Esophagus (tissue), 2 donors: ENCODE results near the gene NDOR1. TPM values are rescaled to one million over a fixed set of nuclear protein-coding genes. Genes with fewer than 3 reads are reported as not detected.

Source experiments
- H3K27ac ChIP-seq, 2 donors: one replicate each; pipeline ENCODE4 v1.5.1; 2013; ENCODE audit warnings: low read depth in 2 of 2, mild to moderate bottlenecking in 2 of 2, inconsistent platforms in 1 of 2, low read length in 1 of 2, moderate library complexity in 1 of 2
- H3K27me3 ChIP-seq, 2 donors: one replicate each; pipeline ENCODE4 v1.6.1; 2013; ENCODE audit warnings: low read length in 2 of 2, control low read depth in 1 of 2, mild to moderate bottlenecking in 1 of 2; ENCODE audit not compliant: insufficient read depth in 2 of 2, control insufficient read depth in 1 of 2
- H3K36me3 ChIP-seq, 2 donors: one replicate each; pipeline ENCODE4 v1.6.1; 2013; ENCODE audit warnings: low read length in 1 of 2; ENCODE audit not compliant: control insufficient read depth in 2 of 2, insufficient read depth in 2 of 2
- H3K4me1 ChIP-seq, 2 donors: one replicate each; pipeline ENCODE4 v1.6.1; 2013; ENCODE audit warnings: low read length in 1 of 2; ENCODE audit not compliant: control insufficient read depth in 2 of 2, insufficient read depth in 2 of 2
- H3K4me3 ChIP-seq, 2 donors: one replicate each; pipeline ENCODE4 v1.5.1; 2013; ENCODE audit warnings: low read length in 2 of 2, mild to moderate bottlenecking in 2 of 2, low read depth in 1 of 2, moderate library complexity in 1 of 2
- H3K9me3 ChIP-seq, 2 donors: one replicate each; pipeline ENCODE4 v1.6.1; 2013; ENCODE audit warnings: mild to moderate bottlenecking in 2 of 2, low read depth in 1 of 2, low read length in 1 of 2, moderate library complexity in 1 of 2; ENCODE audit not compliant: control insufficient read depth in 2 of 2, insufficient read depth in 1 of 2
- WGBS, 2 donors: extraction: QIAGEN DNeasy Blood & Tissue Kit; methylation state at CpG; one replicate each; pipeline ENCODE4 v1.1.7; 2013; 5-methylcytosine and 5-hydroxymethylcytosine counted together
- polyA plus RNA-seq, 2 donors: library from polyadenylated mRNA; stranded (reverse); fragments of 200-250 nt; gene quantifications; one replicate each; pipeline ENCODE4 v1.2.3, GENCODE V29; 2013
- donor health status: healthy with polysubstance abuse.
- donor health status: Bipolar disorder and iron deficiency.

NDOR1 gene
- polyA plus RNA-seq, 2 donors: 5.7 to 12.2 TPM

DNA sequence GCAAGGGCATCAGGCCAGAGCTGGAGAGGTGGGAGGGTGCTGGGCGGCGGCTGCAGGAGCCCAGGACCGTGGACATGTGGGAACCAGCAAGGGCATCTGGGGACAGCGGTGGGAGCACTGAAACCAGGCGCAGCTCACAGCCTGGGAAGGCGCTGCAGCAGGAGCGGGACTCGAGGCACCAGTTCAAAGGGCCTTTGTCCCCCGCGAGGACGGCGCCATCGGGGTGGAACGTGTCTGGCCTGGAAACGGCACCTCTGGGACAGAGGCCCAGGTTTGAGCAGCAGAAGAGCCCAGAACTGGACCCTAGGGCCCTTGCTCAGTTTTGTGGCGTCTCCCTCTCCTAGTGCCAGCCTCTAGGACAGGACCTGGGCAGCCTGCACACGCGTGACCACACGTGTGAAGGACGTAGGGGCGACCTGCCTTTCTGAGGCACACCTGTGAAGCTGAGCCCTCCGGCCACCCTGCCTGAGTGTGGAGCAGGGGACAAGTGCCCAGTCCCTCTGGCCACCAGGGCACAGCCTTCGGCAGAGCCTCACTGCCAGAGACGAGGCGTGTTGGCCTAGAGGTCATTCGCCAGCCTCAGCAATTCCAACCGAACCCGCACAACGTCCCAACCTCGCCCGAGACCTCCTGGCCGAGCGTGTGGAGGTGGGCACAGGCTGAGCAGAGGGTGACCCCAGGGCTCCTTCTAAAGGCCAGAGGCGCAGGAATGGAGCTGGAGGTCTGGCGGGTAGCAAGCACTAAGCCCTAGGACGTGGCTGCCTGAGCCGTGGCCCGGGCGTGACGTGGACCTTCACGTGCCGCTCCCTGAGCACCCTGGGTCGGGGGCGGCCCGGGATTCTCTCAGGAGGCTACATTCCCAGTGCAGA is 31.5 kb upstream of the NDOR1 start:
- Histone ChIP-seq H3K9me3 (peaks cover 0 to 1% of the 10 kb centered on the region in 2 donors), H3K4me1 (peaks cover 10 to 47% of the 10 kb centered on the region in 2 donors), H3K36me3 (peaks cover 0 to 12% of the 10 kb centered on the region in 2 donors), H3K27me3 (peaks cover 0 to 12% of the 10 kb centered on the region in 2 donors), H3K4me3 (no peak overlapping the region), H3K27ac (peak overlapping the region in 1 of 2 donors; percentile 28)
- WGBS, 2 donors: 63 to 65% methylated on average over 44 to 45 of the region's 45 CpGs

DNA sequence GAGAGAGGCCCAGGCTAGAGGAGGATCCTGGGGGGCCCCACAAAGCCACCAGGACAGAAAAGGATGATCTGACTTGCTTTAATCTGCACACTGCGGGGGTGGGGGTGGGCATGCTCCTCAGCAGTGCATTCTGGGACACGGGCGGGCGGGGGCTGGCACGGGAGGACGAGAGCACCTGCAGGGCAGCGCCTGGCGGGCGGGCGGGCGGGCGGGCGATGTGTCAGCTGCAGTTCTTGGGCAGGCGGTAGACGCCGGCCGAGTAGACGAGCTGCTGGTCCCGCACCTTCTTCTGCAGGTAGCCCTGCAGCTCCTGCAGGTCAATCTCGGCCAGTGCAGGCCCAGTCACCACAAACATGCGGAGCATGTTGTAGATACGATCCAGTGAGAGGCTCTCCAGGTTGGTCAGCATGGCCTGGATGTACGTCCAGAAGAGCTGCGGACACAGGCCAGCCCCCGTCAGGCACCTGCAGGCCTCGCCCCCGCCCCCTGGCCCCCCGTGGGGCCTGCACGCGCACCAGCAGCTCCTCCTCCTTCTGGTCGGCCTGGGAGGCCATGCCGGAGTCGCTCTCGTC is 30.7 kb upstream of the NDOR1 start:
- H3K4me1 ChIP-seq: peaks cover 5 to 41% of the 10 kb centered on the region in 2 donors
- 31 to 40% methylated on average over 24 to 34 of the region's 34 CpGs for WGBS, 2 donors
- peaks cover 3 to 19% of the 10 kb centered on the region in 2 donors for H3K36me3 ChIP-seq
- H3K9me3 ChIP-seq: no peaks in the 10 kb centered on the region
- no peak overlapping the region for H3K27ac ChIP-seq
- H3K27me3 ChIP-seq: peaks cover 0 to 6% of the 10 kb centered on the region in 2 donors
- H3K4me3 ChIP-seq: no peak overlapping the region

DNA sequence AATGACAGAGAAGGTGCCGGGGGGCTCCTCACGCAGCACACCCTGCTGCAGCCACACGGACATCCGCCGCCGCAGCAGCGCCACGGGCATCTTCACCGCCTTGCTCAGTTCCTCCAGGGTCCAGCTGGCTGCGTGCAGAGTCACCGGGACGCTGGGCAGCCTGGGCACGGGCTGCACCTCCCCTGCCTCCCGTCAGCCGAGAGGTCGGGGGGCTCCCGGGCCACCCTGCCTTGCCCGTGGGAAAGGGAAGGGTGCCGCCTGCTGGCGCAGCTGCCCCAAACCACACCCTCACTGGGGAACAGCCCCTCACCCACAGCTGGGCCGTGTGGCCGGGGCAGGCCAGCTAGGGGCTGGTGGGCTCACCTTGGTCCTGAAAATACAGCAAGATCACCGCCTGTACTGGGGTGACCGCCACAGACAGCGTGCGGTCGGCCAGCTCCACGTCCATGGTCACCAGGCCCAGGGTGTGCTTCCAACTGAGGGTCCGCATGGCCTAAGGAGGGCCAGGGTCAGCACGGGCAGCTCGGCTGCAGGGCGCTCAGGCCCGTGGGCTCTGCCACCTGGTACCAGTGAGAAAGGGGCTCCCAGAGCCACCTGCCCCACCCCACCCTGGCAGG is 30.0 kb upstream of the NDOR1 start:
- H3K27ac ChIP-seq: no peak overlapping the region
- H3K27me3 ChIP-seq: peaks cover 0 to 2% of the 10 kb centered on the region in 2 donors
- peaks cover 5 to 36% of the 10 kb centered on the region in 2 donors for H3K4me1 ChIP-seq

DNA sequence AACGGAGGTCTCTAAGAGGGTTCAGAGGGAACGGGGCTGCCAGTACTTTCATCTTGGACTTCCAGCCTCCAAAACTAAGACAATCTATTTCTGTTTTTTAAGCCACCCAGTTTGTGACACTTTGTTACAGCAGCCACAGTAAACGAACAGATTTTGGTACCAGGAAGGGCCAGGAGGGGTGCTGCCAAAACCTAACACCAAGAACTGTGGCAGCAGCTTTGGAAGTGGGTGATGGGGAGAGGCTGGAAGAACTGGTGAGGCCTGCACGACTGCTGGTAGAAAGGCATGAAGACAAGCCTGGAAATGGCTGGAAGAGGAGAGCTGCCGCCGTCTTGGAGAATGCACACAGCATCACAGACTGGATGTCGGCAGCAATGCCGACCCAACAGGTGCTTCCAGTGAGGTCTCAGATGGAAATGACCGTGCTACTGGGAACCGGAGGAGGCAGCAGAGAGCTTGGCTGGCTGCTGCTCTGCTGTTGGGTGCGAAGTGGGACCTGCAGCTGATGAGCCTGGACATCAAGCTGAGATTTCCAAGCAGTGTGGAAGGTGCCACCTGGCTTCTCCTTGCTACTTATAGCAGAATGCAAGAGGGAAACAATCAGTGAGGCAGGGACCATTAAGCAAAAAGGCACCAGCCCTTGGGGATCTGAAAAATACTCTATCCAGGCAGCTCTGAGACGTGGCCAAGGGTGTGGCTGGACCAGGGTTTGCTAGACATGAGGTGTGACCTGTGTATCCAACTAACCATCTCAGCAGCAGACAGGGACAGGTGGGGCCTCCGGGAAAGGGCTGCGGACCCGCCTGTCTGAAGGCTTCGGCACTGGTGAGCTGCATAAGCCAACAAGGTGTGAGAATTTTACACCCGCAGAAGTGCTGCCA is 29.0 kb upstream of the NDOR1 start:
- H3K9me3 ChIP-seq: no peaks in the 10 kb centered on the region
- H3K27me3 ChIP-seq: no peaks in the 10 kb centered on the region
- H3K27ac ChIP-seq: peak overlapping the region in 1 of 2 donors; percentile 14
- peaks cover 5 to 34% of the 10 kb centered on the region in 2 donors for H3K4me1 ChIP-seq
- peaks cover 4 to 36% of the 10 kb centered on the region in 2 donors for H3K36me3 ChIP-seq
- no peak overlapping the region for H3K4me3 ChIP-seq
- WGBS, 2 donors: 49 to 50% methylated on average over 17 of the region's 17 CpGs

More for the DNA sequence above, 30.0 kb upstream of the NDOR1 start:
- WGBS, 2 donors: 37 to 40% methylated on average over 29 to 33 of the region's 33 CpGs
- Histone ChIP-seq H3K9me3 (no peaks in the 10 kb centered on the region), H3K4me3 (no peak overlapping the region), H3K36me3 (peaks cover 4 to 25% of the 10 kb centered on the region in 2 donors)

DNA sequence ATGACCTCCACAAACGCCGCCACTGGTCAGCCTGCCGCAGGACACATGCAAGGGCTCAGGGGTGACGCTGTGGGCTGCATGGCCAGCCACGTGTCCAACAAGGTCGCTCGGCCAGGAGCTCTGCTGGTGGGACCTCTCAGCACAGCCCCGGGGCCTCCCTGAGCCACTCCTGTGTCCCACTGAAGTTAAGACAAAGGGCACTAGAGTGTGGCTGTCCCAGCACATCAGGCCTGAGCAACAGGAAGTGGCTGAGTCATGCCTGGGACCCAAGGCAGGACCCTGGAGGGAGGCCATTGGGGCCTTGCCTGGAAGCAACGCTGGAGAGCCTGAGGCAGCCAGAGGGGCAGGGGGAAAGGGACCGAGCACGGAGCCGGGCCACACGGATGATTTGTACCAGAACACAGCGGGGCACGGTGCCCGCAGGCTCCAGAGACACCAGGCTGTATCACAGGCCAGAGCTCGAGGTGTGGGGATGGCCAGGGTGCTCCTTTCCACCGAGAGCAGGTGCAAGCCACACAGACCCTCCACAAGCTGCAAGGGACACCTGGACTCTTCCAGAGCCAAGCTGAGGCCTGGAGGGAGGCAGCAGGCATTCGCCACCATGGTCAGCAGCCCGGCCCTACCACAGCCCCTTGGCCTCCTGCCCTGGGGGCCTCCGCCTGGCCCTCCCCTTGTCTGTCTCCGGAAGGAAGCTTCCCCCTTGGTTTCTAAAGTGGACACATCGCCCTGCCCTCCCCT is 27.1 kb upstream of the NDOR1 start:
- Histone ChIP-seq H3K4me1 (peaks cover 5 to 17% of the 10 kb centered on the region in 2 donors), H3K27me3 (no peaks in the 10 kb centered on the region), H3K27ac (no peak overlapping the region), H3K9me3 (no peaks in the 10 kb centered on the region), H3K36me3 (peaks cover 8 to 51% of the 10 kb centered on the region in 2 donors), H3K4me3 (no peak overlapping the region)
- 87 to 93% methylated on average over 23 of the region's 23 CpGs for WGBS, 2 donors

DNA sequence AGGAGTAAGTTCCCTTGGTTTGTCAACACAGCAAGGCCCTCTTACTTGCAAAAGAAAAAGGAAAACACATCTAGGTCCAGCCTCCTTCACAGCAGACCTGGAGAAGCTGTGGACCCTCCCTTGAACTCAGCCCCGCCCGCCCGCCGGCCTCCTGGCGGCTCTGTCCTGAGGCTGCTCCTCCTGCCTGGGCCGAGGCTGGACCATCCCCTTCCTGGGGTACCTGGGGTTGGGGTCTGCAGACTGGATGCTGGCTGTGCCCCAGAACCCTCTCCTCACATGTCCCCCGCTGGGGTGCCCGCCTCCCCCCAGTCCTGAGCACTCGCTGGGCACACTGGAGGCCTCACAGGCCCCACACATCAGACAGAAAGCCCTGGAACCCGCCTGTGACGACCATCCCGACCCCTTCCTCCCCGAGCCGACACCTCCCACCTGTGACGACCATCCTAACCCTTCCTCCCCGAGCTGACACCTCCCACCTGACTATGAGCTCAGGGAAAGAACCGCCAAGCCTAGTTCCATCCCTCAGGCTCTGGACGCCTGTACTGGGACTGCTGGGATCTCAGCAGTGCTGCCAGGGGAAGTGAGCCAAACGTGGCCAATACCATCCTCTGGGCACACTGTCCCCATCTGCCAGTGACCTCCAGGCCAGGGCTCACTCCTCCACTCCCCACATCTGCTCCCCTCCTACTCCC is 26.4 kb upstream of the NDOR1 start:
- Histone ChIP-seq H3K27me3 (no peaks in the 10 kb centered on the region), H3K36me3 (peaks cover 13 to 58% of the 10 kb centered on the region in 2 donors), H3K4me3 (no peak overlapping the region), H3K9me3 (no peaks in the 10 kb centered on the region), H3K4me1 (peaks cover 3 to 11% of the 10 kb centered on the region in 2 donors), H3K27ac (no peak overlapping the region)
- 86 to 88% methylated on average over 17 to 19 of the region's 19 CpGs for WGBS, 2 donors

DNA sequence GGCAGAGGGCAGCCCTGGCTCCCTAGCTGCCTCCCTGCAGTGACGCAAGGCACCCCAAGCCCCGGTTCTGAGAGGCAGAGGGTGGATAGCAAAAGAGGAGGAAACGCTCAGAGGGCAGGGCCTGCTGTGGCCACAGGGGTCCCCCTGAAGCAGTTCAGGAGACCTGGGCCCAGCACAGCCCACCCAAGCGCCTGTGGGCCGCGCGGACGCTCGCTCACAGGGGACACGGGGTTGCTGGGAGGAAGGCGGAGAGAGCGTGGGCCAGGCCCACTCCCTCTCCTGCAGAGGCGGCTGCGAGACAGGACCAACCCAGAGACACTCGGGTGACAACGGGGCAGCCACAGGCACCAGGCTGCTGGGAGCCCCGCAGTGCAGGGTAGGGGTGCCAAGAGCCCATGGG is 25.7 kb upstream of the NDOR1 start:
- WGBS, 2 donors: 92 to 98% methylated on average over 12 to 17 of the region's 17 CpGs
- Histone ChIP-seq H3K9me3 (no peaks in the 10 kb centered on the region), H3K36me3 (peaks cover 16 to 64% of the 10 kb centered on the region in 2 donors)

DNA sequence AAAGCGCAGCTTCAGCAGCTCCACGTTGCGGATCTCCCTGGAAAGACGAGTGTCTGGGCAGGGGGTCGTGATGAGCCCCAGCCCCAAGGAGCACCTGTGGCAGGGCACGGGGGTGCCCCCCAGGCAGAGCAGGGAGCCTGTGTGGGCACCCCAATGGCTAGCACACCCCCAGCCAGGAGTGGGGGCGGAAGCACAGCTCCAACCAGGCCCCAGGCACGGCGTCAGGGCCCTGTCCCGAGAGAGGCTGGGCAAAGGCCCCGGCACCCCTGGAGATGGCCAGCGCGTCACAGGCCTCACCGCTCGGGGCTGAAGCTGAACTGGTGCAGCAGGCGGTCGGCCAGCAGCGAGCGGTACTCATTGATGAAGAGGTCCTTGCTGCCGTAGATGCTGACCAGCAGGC is 25.0 kb upstream of the NDOR1 start:
- Histone ChIP-seq H3K9me3 (no peaks in the 10 kb centered on the region), H3K4me1 (peaks cover 0 to under 1% of the 10 kb centered on the region in 2 donors), H3K36me3 (peaks cover 16 to 71% of the 10 kb centered on the region in 2 donors), H3K27me3 (no peaks in the 10 kb centered on the region), H3K4me3 (no peak overlapping the region), H3K27ac (no peak overlapping the region)
- WGBS, 2 donors: 92 to 96% methylated on average over 20 of the region's 20 CpGs

More for the DNA sequence above, 25.7 kb upstream of the NDOR1 start:
- Histone ChIP-seq H3K4me1 (peaks cover 3 to 7% of the 10 kb centered on the region in 2 donors), H3K4me3 (no peak overlapping the region), H3K27me3 (no peaks in the 10 kb centered on the region), H3K27ac (no peak overlapping the region)
